Esophagus squamous epithelium (tissue), 4 donors: ENCODE measurements around the gene SAG.

ENCODE experiments used
- CTCF ChIP-seq, 6 experiments: fragments of 450-650 bp in 4 of 6; fragments of 200-600 bp in 2 of 6; sonication (generic) in 2 of 6; IDR thresholded peaks; one replicate each; pipeline ENCODE4 v1.5.1; 2016 to 2019; ENCODE audit warnings: antibody characterized with exemption in 6 of 6, mild to moderate bottlenecking in 4 of 6, moderate library complexity in 4 of 6
- POLR2A ChIP-seq, 4 donors: fragments of 450-650 bp; IDR thresholded peaks; one replicate each; pipeline ENCODE4 v1.6.1; 2017; ENCODE audit warnings: antibody characterized with exemption in 4 of 4, mild to moderate bottlenecking in 4 of 4, moderate library complexity in 3 of 4

GRCh38 chr2:233325256-233325655, 17.6 kb downstream of the SAG start:
- no peak for TF ChIP-seq CTCF (IDR thresholded peaks at IDR 0.05)
- no peak for TF ChIP-seq POLR2A (IDR thresholded peaks at IDR 0.05)
